ENCODE measurements around the gene POM121L2. TPM values are rescaled to one million over a fixed set of nuclear protein-coding genes. Genes with fewer than 3 reads are reported as not detected.

POM121L2 gene
- total RNA-seq, 1 experiment from 2014 or later, result not detected

DNA sequence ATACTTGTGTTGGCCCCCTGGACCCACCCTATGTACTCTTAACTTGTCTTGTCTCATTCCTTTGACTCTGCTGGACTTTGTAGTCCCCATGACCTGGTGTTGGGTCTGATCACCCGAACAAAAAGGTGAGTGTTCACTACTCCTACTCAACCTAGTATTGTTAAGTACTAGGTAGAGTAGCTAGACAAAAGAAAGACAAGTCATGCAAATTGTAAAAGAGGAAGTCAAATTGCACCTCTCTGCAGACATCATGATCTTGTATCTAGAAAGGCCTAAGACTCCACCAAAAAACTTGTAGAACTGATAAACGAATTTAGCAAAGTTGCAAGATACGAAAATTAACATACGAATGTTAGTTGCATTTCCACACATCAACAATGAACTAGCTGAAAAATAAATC lies 40.8 kb upstream of the POM121L2 start:
- no peak overlapping the region for H3K9ac ChIP-seq (ENCODE audit: extremely low read depth, insufficient read length, low read length)
- no peak overlapping the region for H3K27ac ChIP-seq (ENCODE audit: insufficient read length, low read depth, low read length)
- H3K23ac ChIP-seq (ENCODE audit: insufficient read length, low read depth, low read length), result no peak overlapping the region
- TF ChIP-seq, protein P1, sequence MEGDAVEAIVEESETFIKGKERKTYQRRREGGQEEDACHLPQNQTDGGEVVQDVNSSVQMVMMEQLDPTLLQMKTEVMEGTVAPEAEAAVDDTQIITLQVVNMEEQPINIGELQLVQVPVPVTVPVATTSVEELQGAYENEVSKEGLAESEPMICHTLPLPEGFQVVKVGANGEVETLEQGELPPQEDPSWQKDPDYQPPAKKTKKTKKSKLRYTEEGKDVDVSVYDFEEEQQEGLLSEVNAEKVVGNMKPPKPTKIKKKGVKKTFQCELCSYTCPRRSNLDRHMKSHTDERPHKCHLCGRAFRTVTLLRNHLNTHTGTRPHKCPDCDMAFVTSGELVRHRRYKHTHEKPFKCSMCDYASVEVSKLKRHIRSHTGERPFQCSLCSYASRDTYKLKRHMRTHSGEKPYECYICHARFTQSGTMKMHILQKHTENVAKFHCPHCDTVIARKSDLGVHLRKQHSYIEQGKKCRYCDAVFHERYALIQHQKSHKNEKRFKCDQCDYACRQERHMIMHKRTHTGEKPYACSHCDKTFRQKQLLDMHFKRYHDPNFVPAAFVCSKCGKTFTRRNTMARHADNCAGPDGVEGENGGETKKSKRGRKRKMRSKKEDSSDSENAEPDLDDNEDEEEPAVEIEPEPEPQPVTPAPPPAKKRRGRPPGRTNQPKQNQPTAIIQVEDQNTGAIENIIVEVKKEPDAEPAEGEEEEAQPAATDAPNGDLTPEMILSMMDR (conservative IDR thresholded peaks at IDR 0.05), result no peak
- H3K56ac ChIP-seq (ENCODE audit: insufficient read length, low read depth, low read length), result no peak overlapping the region
- no peak overlapping the region for H4K5ac ChIP-seq (ENCODE audit: insufficient read length, low read depth, low read length)
- no peaks in the 10 kb centered on the region for H3K23me2 ChIP-seq (ENCODE audit: insufficient read length, low read depth, low read length, poor library complexity, severe bottlenecking)
- H4K8ac ChIP-seq (replicated peaks; ENCODE audit: insufficient read length, low read depth, low read length), result no peak overlapping the region
- no peak overlapping the region for H3K14ac ChIP-seq (ENCODE audit: insufficient read depth, low read length)
- H3K4me1 ChIP-seq (ENCODE audit: insufficient read depth, low read length), result no peaks in the 10 kb centered on the region
- no peaks in the 10 kb centered on the region for H3K4me1 Mint-ChIP-seq
- no peaks in the 10 kb centered on the region for H3K79me2 ChIP-seq (ENCODE audit: insufficient read depth, low read length)
- H2BK15ac ChIP-seq (ENCODE audit: low read depth, low read length), result no peak overlapping the region
- H3K27me3 ChIP-seq (ENCODE audit: insufficient read depth, low read length), result no peaks in the 10 kb centered on the region
- H2AK5ac ChIP-seq (ENCODE audit: insufficient read length, low read length), result no peak overlapping the region
- peaks cover under 1% of the 10 kb centered on the region for H3K9me3 ChIP-seq (ENCODE audit: control insufficient read depth, low read depth, low read length)
- no peak overlapping the region for H2BK12ac ChIP-seq (ENCODE audit: insufficient read length, low read depth, low read length)
- H4K91ac ChIP-seq (ENCODE audit: insufficient read length, low read depth, low read length), result no peak overlapping the region
- H3K9me3 Mint-ChIP-seq, result peaks cover 21 to 26% of the 10 kb centered on the region in 2 experiments; a peak in 4 of 5 replicates
- no peak overlapping the region for H2BK120ac ChIP-seq (ENCODE audit: low read depth, low read length, poor library complexity, severe bottlenecking)
- no CpG with 5 or more reads among the region's 4 CpGs for WGBS (ENCODE audit: extremely low coverage, insufficient read length, low lambda C conversion rate)
- DNase-seq, result no peak
- no peaks in the 10 kb centered on the region for H3K79me1 ChIP-seq (ENCODE audit: insufficient read depth, low read depth, low read length, poor library complexity, severe bottlenecking)
- no peak overlapping the region for H2AFZ ChIP-seq (ENCODE audit: low read length)
- no peak overlapping the region; a peak in 1 of 5 replicates for H3K4me3 Mint-ChIP-seq
- H3K4me2 ChIP-seq (ENCODE audit: insufficient read depth, insufficient read length, low read length), result no peak overlapping the region
- H4K20me1 ChIP-seq (ENCODE audit: control insufficient read depth, insufficient read depth, insufficient read length), result no peaks in the 10 kb centered on the region
- no peaks in the 10 kb centered on the region for H3K27me3 Mint-ChIP-seq (ENCODE audit: low read depth)
- H3K36me3 Mint-ChIP-seq (ENCODE audit: insufficient read depth in 1 of 3, low read depth in 3 of 3), result peaks cover 0 to 1% (median 0%) of the 10 kb centered on the region in 3 experiments; a peak in 3 of 7 replicates
- H3T11ph ChIP-seq (ENCODE audit: low read length), result no peak overlapping the region
- no peak overlapping the region for H3K18ac ChIP-seq (ENCODE audit: insufficient read length, low read depth, low read length)
- no peak overlapping the region for H2BK20ac ChIP-seq (ENCODE audit: low read depth, low read length, poor library complexity, severe bottlenecking)
- H3K27ac Mint-ChIP-seq, result no peak overlapping the region
- no peak overlapping the region for H3K4ac ChIP-seq (ENCODE audit: low read depth, low read length)
- H2BK5ac ChIP-seq (ENCODE audit: insufficient read length, low read length), result no peak overlapping the region
